ENCODE data around the gene AK8.

AK8 gene

DNA sequence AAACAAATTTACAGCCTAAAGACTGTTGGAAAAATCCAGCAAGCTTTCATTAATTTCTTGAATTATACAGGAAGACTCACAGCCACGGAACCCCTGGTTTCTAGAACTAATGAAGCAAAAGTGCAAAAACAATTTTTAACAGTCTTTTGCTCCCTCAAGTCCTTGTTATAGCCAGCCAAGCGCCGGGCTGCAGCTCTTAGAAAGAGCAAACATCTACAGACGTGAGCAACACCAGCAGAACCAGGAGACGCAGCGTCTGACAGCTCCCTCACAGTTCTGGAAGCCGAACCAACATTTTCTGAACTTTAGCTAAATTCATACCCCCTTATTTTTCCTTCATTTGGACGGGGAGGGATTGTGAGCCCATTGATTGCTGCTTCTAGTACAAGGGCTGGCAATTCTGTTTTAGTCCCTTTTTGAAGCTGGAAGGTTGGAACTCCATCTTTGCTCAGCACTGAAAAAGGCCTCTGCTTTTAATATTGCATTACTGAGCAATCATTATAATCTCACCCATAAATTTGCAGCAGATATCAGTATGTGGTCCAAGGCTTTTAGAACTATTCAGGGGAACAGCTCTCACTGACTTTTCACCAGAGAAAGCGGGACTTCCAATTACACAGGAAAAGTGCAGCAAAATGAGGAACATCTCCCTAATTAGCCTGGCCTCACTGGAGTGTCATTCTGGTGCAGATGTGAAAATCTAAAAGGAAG lies 45.8 kb downstream of the AK8 start:
- Histone ChIP-seq H3K27me3 (ENCODE audit: control insufficient read depth, insufficient read depth, low read length) (peaks cover 66% of the 10 kb centered on the region), H3K4me3 (ENCODE audit: low read length) (no peak overlapping the region), H3K36me3 (ENCODE audit: insufficient read depth, low read length) (no peaks in the 10 kb centered on the region), H3K9me3 (replicated peaks; ENCODE audit: low read length) (no peaks in the 10 kb centered on the region), H3K4me2 (ENCODE audit: low read length) (no peak overlapping the region), H3K4me1 (ENCODE audit: control insufficient read depth, insufficient read depth, low read length) (no peaks in the 10 kb centered on the region), H3K9ac (ENCODE audit: low read depth, low read length) (no peak overlapping the region)

DNA sequence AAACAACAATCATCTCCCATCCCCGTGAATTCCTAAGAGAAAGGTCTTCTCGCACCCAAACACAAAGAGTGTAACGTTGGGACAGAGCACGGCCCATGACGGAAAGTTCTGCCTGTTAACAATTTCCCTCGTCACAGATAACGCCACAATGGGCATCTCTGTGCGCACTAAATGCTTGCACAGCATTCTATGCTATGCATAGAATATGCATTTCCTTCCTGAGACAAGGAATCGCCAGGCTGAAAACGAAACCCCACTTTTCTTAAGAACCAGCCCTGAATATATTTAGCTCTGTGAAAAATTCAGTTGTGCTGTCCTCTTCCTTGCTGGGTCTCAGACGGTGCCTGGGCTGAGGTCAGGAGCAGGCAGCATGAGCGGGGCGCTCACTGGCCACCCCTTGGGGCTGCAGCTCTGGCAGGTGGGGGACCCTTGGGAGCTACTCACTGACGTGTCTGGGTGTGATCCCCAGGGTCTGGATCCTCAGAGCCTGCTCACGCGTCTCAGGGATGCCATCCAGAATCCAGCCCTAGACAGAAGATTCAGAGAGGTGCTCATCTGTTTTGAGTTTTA lies 49.8 kb downstream of the AK8 start:
- Histone ChIP-seq H3K9me3 (replicated peaks; ENCODE audit: low read length) (no peaks in the 10 kb centered on the region), H3K4me3 (ENCODE audit: low read length) (no peak overlapping the region), H3K27me3 (ENCODE audit: control insufficient read depth, insufficient read depth, low read length) (peaks cover 74% of the 10 kb centered on the region), H3K9ac (ENCODE audit: low read depth, low read length) (no peak overlapping the region), H3K4me2 (ENCODE audit: low read length) (no peak overlapping the region), H3K4me1 (ENCODE audit: control insufficient read depth, insufficient read depth, low read length) (no peaks in the 10 kb centered on the region), H3K36me3 (ENCODE audit: insufficient read depth, low read length) (no peaks in the 10 kb centered on the region)

DNA sequence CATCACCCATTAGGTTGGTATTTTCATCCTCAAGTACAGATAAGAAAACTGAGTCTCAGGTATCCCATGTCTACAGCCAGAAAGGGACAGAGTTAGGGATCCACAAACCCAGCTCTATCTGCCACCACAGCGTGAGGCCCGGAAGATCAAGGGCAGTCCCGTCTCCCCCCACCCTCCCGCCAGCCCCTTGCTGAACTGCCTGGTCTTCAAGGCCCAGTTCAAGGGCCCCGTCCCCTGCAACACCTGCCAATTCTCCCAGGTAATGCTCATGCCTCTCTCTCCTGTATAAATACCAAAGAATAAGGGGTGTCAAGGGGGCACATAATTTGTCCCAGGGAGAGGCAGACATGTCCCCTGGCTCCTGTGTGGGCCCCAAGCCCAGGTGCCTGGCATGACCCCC lies 50.7 kb downstream of the AK8 start:
- Histone ChIP-seq H3K9ac (ENCODE audit: low read depth, low read length) (no peak overlapping the region), H3K27me3 (ENCODE audit: control insufficient read depth, insufficient read depth, low read length) (peaks cover 73% of the 10 kb centered on the region), H3K9me3 (replicated peaks; ENCODE audit: low read length) (no peaks in the 10 kb centered on the region), H3K4me1 (ENCODE audit: control insufficient read depth, insufficient read depth, low read length) (no peaks in the 10 kb centered on the region), H3K4me2 (ENCODE audit: low read length) (no peak overlapping the region), H3K4me3 (ENCODE audit: low read length) (no peak overlapping the region), H3K36me3 (ENCODE audit: insufficient read depth, low read length) (no peaks in the 10 kb centered on the region)

DNA sequence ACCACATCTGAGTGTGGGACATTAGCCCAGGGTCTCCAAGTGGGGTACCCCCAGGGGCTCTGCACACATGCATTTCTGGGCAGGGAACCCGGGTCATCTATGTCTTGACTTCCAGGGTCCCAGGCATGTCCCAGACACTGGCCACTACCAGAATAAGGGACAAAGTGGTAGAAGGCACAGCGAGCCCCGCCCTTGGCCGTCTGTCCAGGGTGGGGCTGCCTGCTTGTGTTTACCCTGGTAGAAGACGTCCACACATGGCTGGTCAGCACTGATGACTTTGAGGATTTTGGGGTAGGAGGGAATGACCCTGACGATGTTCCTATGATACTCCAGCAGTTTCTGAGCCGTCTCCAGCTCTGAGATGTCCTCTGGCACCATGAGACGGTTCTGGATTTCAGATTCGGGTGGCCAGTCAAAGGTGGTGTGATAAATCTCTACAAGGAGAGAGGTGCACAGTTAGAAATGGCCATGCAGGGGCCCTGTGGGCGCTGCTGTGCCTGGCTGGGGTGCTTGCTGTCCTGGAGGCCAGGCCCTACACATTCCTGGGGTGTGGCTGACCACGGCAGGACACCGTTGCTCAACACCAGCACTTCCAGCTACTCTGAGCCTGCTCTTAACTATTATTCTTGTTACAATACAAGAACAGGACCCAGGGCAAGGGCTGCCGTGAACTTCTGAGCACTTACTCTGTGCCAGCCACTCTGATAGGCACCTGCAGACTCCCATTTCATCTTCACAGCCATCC lies 51.3 kb downstream of the AK8 start:
- Histone ChIP-seq H3K9me3 (replicated peaks; ENCODE audit: low read length) (no peaks in the 10 kb centered on the region), H3K27me3 (ENCODE audit: control insufficient read depth, insufficient read depth, low read length) (peaks cover 72% of the 10 kb centered on the region), H3K4me2 (ENCODE audit: low read length) (no peak overlapping the region), H3K36me3 (ENCODE audit: insufficient read depth, low read length) (no peaks in the 10 kb centered on the region), H3K4me1 (ENCODE audit: control insufficient read depth, insufficient read depth, low read length) (no peaks in the 10 kb centered on the region), H3K4me3 (ENCODE audit: low read length) (no peak overlapping the region), H3K9ac (ENCODE audit: low read depth, low read length) (no peak overlapping the region)

DNA sequence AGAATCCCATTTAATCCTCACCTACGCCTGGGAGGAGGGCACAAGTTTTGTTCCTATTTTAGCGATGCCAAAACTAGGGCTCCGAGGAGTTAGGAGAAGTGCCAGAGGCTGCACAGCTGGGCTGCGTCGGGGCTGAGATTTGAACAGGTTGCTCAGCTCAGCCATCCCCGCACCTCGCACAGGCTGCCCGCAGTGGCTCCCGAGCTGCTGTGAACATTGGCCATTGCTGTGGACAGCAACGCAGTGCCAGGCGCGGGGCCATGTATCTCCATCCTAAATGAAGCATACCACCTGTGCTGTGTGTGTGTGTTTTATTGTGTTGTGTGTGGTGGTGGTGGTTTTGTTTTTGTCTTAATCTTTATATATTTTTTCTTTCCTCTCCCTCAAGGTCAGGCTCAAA lies 52.0 kb downstream of the AK8 start:
- no peaks in the 10 kb centered on the region for H3K36me3 ChIP-seq (ENCODE audit: insufficient read depth, low read length)
- H3K4me1 ChIP-seq (ENCODE audit: control insufficient read depth, insufficient read depth, low read length) = no peaks in the 10 kb centered on the region
- no peak overlapping the region for H3K4me2 ChIP-seq (ENCODE audit: low read length)
- H3K27me3 ChIP-seq (ENCODE audit: control insufficient read depth, insufficient read depth, low read length) = peaks cover 67% of the 10 kb centered on the region
- no peaks in the 10 kb centered on the region for H3K9me3 ChIP-seq (replicated peaks; ENCODE audit: low read length)
- no peak overlapping the region for H3K4me3 ChIP-seq (ENCODE audit: low read length)
- H3K9ac ChIP-seq (ENCODE audit: low read depth, low read length) = no peak overlapping the region

DNA sequence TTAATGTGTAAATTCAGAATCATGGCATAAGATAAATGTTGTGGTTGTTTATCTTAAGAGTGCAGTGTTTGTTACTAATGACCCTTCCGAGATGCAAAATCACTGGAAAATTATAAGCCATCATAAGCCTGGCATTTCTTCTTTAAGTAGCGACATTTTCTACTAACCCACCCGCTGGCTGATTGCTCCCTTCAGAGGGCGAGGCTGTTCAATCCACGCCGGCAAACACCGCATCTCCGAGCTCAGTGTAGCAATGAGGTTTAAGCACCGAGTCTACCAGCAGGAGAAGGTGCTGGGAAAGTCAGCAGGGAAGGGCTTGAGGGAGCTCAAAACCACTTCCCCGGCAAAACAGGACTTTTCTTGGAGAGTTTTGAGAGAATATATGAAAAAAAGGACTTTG lies 52.7 kb downstream of the AK8 start:
- Histone ChIP-seq H3K9me3 (replicated peaks; ENCODE audit: low read length) (no peaks in the 10 kb centered on the region), H3K4me2 (ENCODE audit: low read length) (no peak overlapping the region), H3K27me3 (ENCODE audit: control insufficient read depth, insufficient read depth, low read length) (peaks cover 63% of the 10 kb centered on the region), H3K4me1 (ENCODE audit: control insufficient read depth, insufficient read depth, low read length) (no peaks in the 10 kb centered on the region), H3K36me3 (ENCODE audit: insufficient read depth, low read length) (no peaks in the 10 kb centered on the region), H3K4me3 (ENCODE audit: low read length) (no peak overlapping the region), H3K9ac (ENCODE audit: low read depth, low read length) (no peak overlapping the region)

DNA sequence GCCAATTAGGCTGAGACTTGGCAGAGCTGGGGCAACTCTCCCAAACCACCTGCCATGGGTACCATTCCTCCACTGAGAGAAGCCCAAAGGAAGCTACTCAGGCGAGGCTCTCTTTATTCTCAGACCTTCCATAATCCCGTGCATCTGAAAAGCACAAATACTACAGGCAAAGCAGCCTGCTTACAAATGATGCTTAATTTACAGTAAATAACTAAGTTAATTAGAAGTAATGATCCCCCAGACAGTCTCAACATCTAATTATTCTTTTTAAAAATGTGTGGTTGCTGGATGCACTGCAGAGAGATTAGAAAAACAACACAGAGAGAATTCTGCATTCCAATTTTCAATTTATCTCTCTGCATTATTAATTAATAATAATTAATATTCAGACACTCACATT lies 53.1 kb downstream of the AK8 start:
- Histone ChIP-seq H3K27me3 (ENCODE audit: control insufficient read depth, insufficient read depth, low read length) (peaks cover 62% of the 10 kb centered on the region), H3K9ac (ENCODE audit: low read depth, low read length) (no peak overlapping the region), H3K36me3 (ENCODE audit: insufficient read depth, low read length) (no peaks in the 10 kb centered on the region), H3K9me3 (replicated peaks; ENCODE audit: low read length) (no peaks in the 10 kb centered on the region), H3K4me1 (ENCODE audit: control insufficient read depth, insufficient read depth, low read length) (no peaks in the 10 kb centered on the region), H3K4me3 (ENCODE audit: low read length) (no peak overlapping the region), H3K4me2 (ENCODE audit: low read length) (no peak overlapping the region)

DNA sequence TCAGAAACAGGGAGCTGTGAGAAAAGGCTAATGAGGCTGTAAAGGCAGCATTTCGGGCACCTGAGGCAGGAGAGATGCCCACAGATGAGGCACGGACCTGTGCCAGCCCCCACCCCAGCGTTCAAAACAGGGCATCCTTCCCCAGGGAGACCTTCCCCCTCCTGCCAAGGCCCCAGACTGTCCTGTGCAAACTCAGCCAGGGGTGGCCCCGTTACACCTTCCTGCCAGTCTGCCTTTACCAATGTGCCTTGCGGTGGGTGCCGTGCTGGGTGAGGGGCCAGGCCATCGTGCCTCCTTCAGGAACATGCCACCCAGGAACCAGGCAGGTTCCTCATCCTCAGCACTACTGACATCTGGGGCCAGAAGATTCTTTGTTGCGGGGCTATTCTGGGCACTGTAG lies 53.9 kb downstream of the AK8 start:
- Histone ChIP-seq H3K4me2 (ENCODE audit: low read length) (no peak overlapping the region), H3K27me3 (ENCODE audit: control insufficient read depth, insufficient read depth, low read length) (peaks cover 63% of the 10 kb centered on the region), H3K9ac (ENCODE audit: low read depth, low read length) (no peak overlapping the region), H3K4me3 (ENCODE audit: low read length) (no peak overlapping the region), H3K4me1 (ENCODE audit: control insufficient read depth, insufficient read depth, low read length) (no peaks in the 10 kb centered on the region), H3K9me3 (replicated peaks; ENCODE audit: low read length) (no peaks in the 10 kb centered on the region), H3K36me3 (ENCODE audit: insufficient read depth, low read length) (no peaks in the 10 kb centered on the region)

DNA sequence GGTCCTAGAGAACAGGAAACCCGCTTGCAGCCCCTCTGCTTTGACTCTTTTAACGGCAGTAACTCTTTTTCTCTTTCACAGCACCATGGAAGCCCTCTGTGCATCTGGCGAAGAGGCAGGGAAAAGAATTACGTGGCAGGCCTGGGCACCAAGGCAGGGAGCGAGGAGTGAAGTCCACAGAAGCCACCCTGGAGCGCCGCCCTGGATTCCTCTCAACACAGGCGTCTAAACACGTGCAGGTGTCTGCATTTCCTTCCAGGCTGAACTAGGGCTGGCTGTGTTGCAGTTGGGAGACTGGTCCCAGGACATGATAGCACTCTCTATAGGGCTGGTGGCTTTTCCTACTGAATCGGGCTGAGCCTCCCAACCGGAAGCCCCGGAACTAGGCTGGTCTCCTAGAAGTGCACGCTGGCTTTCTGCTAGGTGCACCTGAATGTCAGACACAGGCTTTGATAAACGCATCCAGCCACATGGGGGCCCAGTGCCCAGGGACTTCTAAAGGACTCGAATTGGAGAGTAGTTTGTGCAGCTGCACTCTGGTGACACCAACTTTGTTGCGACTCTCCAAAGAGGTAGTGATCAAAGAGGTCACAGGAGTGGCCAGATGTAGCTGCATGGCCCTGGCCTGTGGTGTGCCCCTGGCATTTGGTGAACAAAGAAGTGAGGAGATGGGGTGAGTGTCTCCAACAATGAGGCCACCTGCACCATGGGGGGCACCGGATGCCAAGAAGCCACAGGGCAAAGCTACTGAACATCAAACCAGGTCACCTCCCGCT lies 54.5 kb downstream of the AK8 start:
- H3K36me3 ChIP-seq (ENCODE audit: insufficient read depth, low read length) = no peaks in the 10 kb centered on the region
- H3K9me3 ChIP-seq (replicated peaks; ENCODE audit: low read length) = no peaks in the 10 kb centered on the region
- H3K9ac ChIP-seq (ENCODE audit: low read depth, low read length) = no peak overlapping the region
- no peak overlapping the region for H3K4me2 ChIP-seq (ENCODE audit: low read length)
- H3K4me1 ChIP-seq (ENCODE audit: control insufficient read depth, insufficient read depth, low read length) = no peaks in the 10 kb centered on the region
- peaks cover 68% of the 10 kb centered on the region for H3K27me3 ChIP-seq (ENCODE audit: control insufficient read depth, insufficient read depth, low read length)
- no peak overlapping the region for H3K4me3 ChIP-seq (ENCODE audit: low read length)

DNA sequence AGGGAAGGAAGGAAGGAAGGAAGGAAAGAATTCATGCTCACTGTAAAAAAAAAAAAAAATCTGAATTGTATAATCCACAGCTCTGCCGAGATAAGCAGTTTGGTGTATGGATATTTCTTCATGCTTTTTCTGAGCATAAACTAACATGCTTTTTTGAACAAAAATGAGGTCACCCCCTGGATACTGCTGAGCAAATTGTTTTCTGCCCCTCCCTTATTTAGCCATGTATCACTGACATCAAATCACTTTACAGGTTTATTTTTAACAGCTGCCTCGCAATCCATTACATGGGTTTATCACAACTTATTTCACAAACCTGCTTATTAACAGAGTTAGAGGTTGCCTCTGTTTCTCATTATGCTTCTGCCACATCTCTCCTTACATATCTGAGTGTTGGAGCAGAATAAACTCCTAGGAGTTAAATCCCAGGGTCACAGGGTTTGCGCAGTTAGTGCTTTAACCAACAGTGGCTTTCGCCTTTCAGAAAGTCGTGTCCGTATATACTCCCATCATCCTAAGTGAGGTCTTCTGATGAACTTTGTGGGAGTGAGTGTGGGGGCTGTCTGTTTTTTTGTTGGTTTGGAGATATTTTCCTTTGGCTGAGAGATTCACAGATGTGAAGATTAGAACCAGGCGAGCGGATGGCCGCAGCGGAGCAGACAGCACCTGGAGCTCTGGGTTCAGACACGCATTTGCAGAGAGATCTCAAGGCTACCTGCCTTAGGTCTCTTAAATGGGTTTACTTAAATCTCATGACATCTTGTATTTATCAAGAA lies 57.7 kb downstream of the AK8 start:
- H3K36me3 ChIP-seq (ENCODE audit: insufficient read depth, low read length) = no peaks in the 10 kb centered on the region
- no peak overlapping the region for H3K9ac ChIP-seq (ENCODE audit: low read depth, low read length)
- peaks cover 73% of the 10 kb centered on the region for H3K27me3 ChIP-seq (ENCODE audit: control insufficient read depth, insufficient read depth, low read length)
- no peak overlapping the region for H3K4me3 ChIP-seq (ENCODE audit: low read length)
- H3K4me1 ChIP-seq (ENCODE audit: control insufficient read depth, insufficient read depth, low read length) = no peaks in the 10 kb centered on the region
- H3K4me2 ChIP-seq (ENCODE audit: low read length) = no peak overlapping the region
- H3K9me3 ChIP-seq (replicated peaks; ENCODE audit: low read length) = no peaks in the 10 kb centered on the region

DNA sequence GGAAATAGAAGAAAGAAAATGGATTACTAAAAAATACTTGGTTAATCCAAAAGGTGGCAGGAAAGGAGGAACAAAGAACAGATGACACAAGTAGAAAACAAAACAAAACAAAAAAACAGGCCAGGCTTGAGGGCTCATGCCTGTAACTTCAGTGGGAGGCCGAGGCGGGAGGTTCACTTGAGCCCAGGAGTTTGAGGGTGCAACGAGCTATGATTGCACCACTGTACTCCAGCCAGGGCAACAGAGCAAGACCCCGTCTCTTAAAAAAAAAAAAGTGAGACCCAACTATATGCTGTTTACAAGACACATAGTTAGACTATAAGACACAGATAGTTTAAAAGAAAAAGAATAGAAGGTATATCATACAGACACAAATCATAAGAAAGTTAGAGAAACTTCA lies 59.5 kb downstream of the AK8 start:
- Histone ChIP-seq H3K4me3 (ENCODE audit: low read length) (no peak overlapping the region), H3K9me3 (replicated peaks; ENCODE audit: low read length) (no peaks in the 10 kb centered on the region), H3K27me3 (ENCODE audit: control insufficient read depth, insufficient read depth, low read length) (peaks cover 57% of the 10 kb centered on the region), H3K4me1 (ENCODE audit: control insufficient read depth, insufficient read depth, low read length) (no peaks in the 10 kb centered on the region), H3K4me2 (ENCODE audit: low read length) (no peak overlapping the region), H3K9ac (ENCODE audit: low read depth, low read length) (no peak overlapping the region), H3K36me3 (ENCODE audit: insufficient read depth, low read length) (no peaks in the 10 kb centered on the region)
